HepG2 (cell line): Measurements from ENCODE around the gene MTA1. TPM values are rescaled to one million over a fixed set of nuclear protein-coding genes. Genes with fewer than 3 reads are reported as not detected.

Source experiments
- E2F2 ChIP-seq: sonication (generic); formaldehyde crosslinking; IDR thresholded peaks from 2 replicates; pipeline ENCODE4 v1.4.0; 2020; ENCODE audit warnings: missing genetic modification reagents, borderline replicate concordance
- HNF1A ChIP-seq, 2 experiments: sonication (generic) in 1 of 2; formaldehyde crosslinking in 1 of 2; IDR thresholded peaks; 2 replicates each; pipeline versions ENCODE4 v1.4.0 to v1.6.1; 2016 to 2020; ENCODE audit warnings: borderline replicate concordance in 1 of 2, low read depth in 1 of 2, mild to moderate bottlenecking in 1 of 2, missing genetic modification reagents in 1 of 2
- HNF4A ChIP-seq: sonication (generic); formaldehyde crosslinking; IDR thresholded peaks from 2 replicates; pipeline ENCODE4 v1.4.0; 2020; ENCODE audit warnings: missing genetic modification reagents
- HNRNPK ChIP-seq: fragments of 200-400 bp; formaldehyde crosslinking; IDR thresholded peaks from 2 replicates; pipeline ENCODE4 v1.6.1; 2018; ENCODE audit warnings: low read length, low read depth, moderate library complexity, mild to moderate bottlenecking; ENCODE audit not compliant: poor library complexity, severe bottlenecking
- IRF2 ChIP-seq: IDR thresholded peaks from 2 replicates; pipeline ENCODE4 v1.6.1; 2018; ENCODE audit warnings: missing genetic modification reagents, missing compliant biosample characterization
- KAT2B ChIP-seq: fragments of 150-350 bp; IDR thresholded peaks from 2 replicates; pipeline ENCODE4 v1.6.1; 2014; ENCODE audit warnings: low read depth, low read length, borderline replicate concordance
- PBX2 ChIP-seq: IDR thresholded peaks from 2 replicates; pipeline ENCODE4 v1.6.1; 2016; ENCODE audit warnings: control low read depth
- SP1 ChIP-seq, 2 experiments: fragments of 450-650 bp in 1 of 2; sonication (generic) in 1 of 2; formaldehyde crosslinking in 1 of 2; IDR thresholded peaks; 2 replicates each; pipeline versions ENCODE4 v1.4.0 to v1.6.1; 2016 to 2020; ENCODE audit warnings: missing genetic modification reagents in 1 of 2
- ZBTB10 ChIP-seq: sonication (generic); formaldehyde crosslinking; IDR thresholded peaks from 2 replicates; pipeline ENCODE4 v1.4.0; 2020; ENCODE audit warnings: missing genetic modification reagents, borderline replicate concordance
- ZBTB14 ChIP-seq: sonication (generic); formaldehyde crosslinking; IDR thresholded peaks from 2 replicates; pipeline ENCODE4 v1.4.0; 2020; ENCODE audit warnings: missing genetic modification reagents
- ZFYVE20 ChIP-seq: sonication (generic); formaldehyde crosslinking; IDR thresholded peaks from 2 replicates; pipeline ENCODE4 v1.8.0; 2023; ENCODE audit warnings: low read depth, mild to moderate bottlenecking, moderate library complexity, missing genetic modification reagents, borderline replicate concordance
- ZNF350 ChIP-seq: sonication (generic); formaldehyde crosslinking; IDR thresholded peaks from 2 replicates; pipeline ENCODE4 v1.4.0; 2020; ENCODE audit warnings: mild to moderate bottlenecking, low read depth, missing genetic modification reagents, borderline replicate concordance
- ZNF383 ChIP-seq: sonication (generic); formaldehyde crosslinking; IDR thresholded peaks from 2 replicates; pipeline ENCODE4 v1.4.0; 2020; ENCODE audit warnings: missing genetic modification reagents, mild to moderate bottlenecking, borderline replicate concordance
- ZNF501 ChIP-seq: sonication (generic); formaldehyde crosslinking; IDR thresholded peaks from 2 replicates; pipeline ENCODE4 v1.5.1; 2020; ENCODE audit warnings: mild to moderate bottlenecking, moderate library complexity, missing genetic modification reagents
- ZNF550 ChIP-seq: sonication (generic); formaldehyde crosslinking; IDR thresholded peaks from 2 replicates; pipeline ENCODE4 v1.4.0; 2020; ENCODE audit warnings: mild to moderate bottlenecking, missing genetic modification reagents, borderline replicate concordance
- ZNF782 ChIP-seq: sonication (generic); formaldehyde crosslinking; IDR thresholded peaks from 2 replicates; pipeline ENCODE4 v1.4.0; 2020; ENCODE audit warnings: missing genetic modification reagents, mild to moderate bottlenecking, borderline replicate concordance
- polyA plus RNA-seq, 8 experiments: library from polyadenylated mRNA; depleted of rRNA in 3 of 8; stranded (reverse) in 7 of 8; unstranded in 1 of 8; fragments of >200 nt; fragmentation: Illumina TruSeq in 4 of 8; extraction: Trizol in 4 of 8; gene quantifications; 2 replicates each; pipeline versions ENCODE4 v1.2.1 to v1.2.3, GENCODE V29; 2011 to 2016; ENCODE audit warnings: low read depth in 4 of 8, missing spikeins in 1 of 8, mixed read lengths in 1 of 8; ENCODE audit not compliant: insufficient read depth in 1 of 8
- total RNA-seq, 5 experiments: library from RNA; depleted of rRNA; stranded (reverse); fragments of >200 nt; fragmentation: Illumina TruSeq; extraction: Trizol; gene quantifications; 2 replicates each; pipeline ENCODE4 v1.2.3, GENCODE V29; 2016; ENCODE audit warnings: low read depth in 1 of 5

The MTA1 gene
- total and polyA plus RNA-seq, 2 of the 13 experiments (the other 11 are each of a cell fraction or from before 2014, with no cell fraction given) = 35.2 to 85.8 TPM

GRCh38 chr14:105398726-105399465, 20.7 kb upstream of the MTA1 start (continued):
- TF ChIP-seq HNF1A (IDR thresholded peaks at IDR 0.05; ENCODE audit: low read depth) = no peak
- no peak; the same call in 1 of the 2 replicates for TF ChIP-seq HNF1A (CRISPR knock-in tag; IDR thresholded peaks at IDR 0.05; ENCODE audit: borderline replicate concordance)
- no peak for TF ChIP-seq HNF4A (CRISPR knock-in tag)
- TF ChIP-seq ZNF383 (CRISPR knock-in tag) = no peak
- peak; percentile 75 for TF ChIP-seq ZNF501 (CRISPR knock-in tag)
- no peak for TF ChIP-seq ZBTB10 (CRISPR knock-in tag)
- TF ChIP-seq ZNF350 (CRISPR knock-in tag) = peak; percentile 67; the same call in 1 of the 2 replicates
- TF ChIP-seq ZFYVE20 (CRISPR knock-in tag) = no peak; the same call in 1 of the 2 replicates
- no peak for TF ChIP-seq KAT2B
- TF ChIP-seq HNRNPK = peak; percentile 51
- 0 out of 2 replicates have a peak, but pooled peaks have one; percentile 26 for TF ChIP-seq ZNF550 (CRISPR knock-in tag)
- TF ChIP-seq IRF2 (CRISPR knock-in tag) = no peak
- no peak for TF ChIP-seq SP1 (IDR thresholded peaks at IDR 0.05)
- no peak for TF ChIP-seq SP1 (CRISPR knock-in tag; IDR thresholded peaks at IDR 0.05)
- TF ChIP-seq ZBTB14 = peak; percentile 11; the same call in 1 of the 2 replicates
- TF ChIP-seq ZNF782 (CRISPR knock-in tag) = peak; percentile 72; the same call in 1 of the 2 replicates
- no peak; the same call in 1 of the 2 replicates for TF ChIP-seq E2F2 (CRISPR knock-in tag)
- no peak for TF ChIP-seq PBX2 (CRISPR knock-in tag)
